Measurements from ENCODE around the gene HS6ST2.

Gene HS6ST2

DNA sequence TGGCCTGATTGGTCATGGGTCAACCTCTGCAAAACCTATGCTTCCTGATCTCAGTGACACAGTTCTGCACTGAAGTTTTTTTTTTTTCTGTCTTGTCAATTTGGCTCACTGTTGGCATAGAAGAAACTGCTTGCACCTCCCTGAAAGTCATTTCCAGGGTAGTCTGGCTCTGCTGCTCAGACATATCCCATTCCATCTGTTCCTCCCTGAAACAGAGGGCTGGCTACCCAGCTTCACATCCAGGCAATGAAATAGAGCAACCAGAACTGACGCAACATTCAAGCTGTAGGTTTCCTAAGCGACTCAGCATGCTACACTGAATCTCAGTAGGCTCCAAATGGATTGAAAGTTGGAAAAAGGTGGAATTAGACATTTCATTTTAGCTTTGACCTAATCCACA is 292.8 kb downstream of the HS6ST2 start:
- no peak for DNase-seq

DNA sequence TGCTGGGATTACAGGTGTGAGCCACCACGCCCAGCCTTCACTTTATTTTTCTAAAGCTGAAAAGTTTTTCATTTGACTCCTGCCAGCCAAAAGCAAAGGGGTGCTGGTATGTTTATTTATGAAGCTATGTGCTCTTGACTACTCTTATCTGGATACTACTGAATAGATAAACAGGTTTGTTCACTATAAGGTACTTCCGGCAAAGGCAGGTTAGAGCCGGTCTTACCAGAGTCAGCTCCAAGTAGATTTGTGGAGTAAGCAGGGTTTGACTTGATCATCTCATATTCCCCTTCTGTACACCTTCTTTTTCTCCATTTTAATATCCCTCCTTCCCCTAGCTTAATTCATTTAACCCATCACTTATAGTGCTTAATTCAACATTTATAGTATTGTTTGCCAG is 294.2 kb downstream of the HS6ST2 start:
- DNase-seq = no peak

DNA sequence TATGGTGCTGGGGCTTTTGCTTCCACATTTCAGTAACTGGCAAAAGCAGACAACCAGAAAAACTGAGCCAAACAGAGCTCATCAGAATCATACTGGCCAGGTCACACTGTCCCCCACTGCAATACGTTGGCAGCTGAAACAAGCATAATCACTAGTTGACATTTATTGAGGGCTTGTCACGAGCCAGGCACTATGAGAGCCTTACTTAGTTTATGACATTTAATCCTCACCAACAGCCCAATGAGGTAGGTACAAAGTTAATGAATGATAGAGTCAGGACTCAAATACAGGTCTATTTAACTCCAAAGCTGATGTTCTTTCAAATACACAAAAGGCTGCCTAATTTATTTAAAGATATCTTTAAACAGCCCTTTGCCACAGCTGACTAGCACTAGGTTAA is 295.6 kb downstream of the HS6ST2 start:
- no peak for DNase-seq

DNA sequence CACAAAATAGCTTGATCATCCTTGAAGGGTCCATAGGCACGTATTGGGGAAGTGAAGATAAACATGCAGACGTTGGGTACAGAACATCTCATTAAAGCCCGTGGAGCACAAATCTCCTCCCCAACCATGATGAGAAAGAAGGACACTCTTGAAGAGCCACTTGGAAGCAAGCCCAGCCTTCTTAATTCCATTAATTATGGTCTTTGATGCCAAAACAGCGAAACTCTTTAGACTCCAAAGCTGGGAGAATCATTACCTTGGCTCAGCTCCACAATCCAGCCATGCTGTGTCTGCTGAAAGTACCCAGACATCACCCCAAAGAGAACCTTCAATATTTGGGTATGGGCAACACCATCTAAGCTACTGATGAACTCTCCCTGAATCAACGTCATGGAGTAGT is 300.6 kb downstream of the HS6ST2 start:
- no peak for DNase-seq

DNA sequence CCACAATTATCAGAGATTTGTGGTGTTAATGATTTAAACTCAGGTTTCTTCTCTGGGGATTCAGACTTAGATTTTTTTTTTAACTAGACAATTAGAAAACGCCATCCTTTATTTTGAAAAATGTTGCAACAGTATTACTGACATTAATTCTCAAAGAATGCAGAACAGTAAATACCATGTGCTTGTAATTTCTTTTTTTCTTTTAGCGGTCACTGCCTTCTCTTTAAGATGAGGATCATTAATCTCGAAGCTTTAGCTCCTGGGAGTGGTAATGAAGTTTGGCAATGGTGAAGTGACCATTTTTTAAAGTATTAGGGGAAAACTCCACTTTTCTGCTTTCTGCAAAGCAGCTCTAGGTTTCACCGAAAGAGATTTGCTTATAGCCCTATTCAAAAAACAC is 305.6 kb downstream of the HS6ST2 start:
- DNase-seq = peak; percentile 47

DNA sequence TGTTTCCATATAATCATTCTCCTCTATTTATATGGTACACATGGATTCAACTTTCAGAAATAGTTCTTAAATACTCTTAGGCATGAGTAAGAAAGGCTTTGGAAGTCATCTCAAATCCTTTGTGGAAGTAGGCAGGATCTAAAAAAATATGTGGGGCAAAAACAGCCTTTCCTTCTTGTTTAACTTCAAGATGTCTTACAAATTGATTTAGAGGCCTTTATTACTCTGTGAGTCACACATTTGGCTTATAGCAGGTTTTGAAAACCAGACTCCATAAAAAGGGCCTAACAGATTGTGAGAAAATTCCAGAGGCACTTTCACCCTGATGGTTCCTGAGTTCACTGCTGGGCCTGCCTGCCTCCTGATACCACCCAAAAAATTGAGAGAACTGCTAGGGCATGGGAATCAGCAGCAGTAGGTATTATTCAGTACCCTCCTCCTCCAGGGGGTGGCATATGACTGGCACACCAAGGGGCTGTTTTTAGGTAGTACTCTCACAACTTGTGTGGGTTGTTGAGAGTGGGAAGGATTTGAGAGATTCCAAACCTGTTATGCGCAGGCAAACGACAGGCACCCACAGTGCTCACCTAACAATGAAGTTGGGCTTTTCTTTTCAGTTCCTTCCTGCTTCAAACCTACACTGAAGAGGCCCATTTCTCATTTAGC is 306.9 kb downstream of the HS6ST2 start:
- peak; percentile 87 for DNase-seq

DNA sequence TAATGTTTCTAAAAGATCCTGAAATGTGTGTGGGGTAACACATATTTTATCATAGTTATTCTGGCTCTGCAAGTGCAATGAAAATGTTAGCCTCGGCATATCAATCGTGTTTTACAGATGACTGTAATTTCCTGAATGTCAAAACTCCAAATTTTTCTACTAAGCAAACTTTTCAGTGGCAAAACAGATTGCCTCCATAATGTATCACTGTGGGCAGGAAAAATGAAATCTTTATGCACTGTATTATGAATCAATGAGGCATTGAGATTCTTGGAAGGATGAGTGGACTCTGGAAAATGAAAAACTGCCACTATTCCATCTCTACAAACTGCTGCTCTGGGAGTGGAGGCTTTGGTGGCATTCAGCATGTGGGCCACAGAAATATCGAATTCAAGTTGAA is 309.5 kb downstream of the HS6ST2 start:
- peak; percentile 82 for DNase-seq

DNA sequence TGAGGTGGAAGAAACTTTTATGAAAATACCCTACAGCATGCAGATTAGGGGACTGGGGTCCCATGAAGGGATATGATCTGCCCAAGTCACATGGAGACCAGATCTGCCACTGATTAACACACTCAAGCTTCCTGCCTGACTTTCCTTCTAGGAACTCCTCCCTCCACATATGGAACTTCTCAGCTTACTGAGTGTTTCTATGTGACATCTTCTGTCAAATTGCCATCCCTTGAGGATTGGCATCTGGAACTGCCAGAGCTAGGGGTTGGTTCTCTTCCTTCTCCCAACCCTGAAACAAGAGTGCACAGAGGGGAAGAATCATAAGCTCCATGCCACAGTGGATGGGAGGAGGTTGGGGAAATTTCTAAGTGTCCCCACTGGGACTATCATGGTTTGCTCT is 319.0 kb downstream of the HS6ST2 start:
- peak; percentile 29 for DNase-seq

DNA sequence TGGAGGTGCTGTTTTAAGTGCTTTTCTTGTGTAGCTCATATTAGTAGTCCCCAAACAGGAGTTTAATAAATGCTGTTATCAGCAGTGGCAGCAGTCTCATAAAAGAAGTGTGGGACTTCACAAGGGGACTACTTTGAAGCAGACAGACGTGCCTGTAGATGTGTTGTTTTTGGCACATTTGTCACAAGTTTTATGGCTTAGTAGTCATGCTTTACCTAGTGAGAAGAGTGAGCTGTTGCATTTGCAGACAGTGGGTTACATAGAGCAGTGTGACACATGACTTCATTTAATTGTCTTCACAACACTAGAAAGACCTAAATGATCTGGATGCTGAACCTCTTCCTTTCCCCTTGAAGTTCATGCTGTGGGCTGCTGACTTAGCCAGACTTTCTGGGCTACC is 320.1 kb downstream of the HS6ST2 start:
- no peak for DNase-seq

DNA sequence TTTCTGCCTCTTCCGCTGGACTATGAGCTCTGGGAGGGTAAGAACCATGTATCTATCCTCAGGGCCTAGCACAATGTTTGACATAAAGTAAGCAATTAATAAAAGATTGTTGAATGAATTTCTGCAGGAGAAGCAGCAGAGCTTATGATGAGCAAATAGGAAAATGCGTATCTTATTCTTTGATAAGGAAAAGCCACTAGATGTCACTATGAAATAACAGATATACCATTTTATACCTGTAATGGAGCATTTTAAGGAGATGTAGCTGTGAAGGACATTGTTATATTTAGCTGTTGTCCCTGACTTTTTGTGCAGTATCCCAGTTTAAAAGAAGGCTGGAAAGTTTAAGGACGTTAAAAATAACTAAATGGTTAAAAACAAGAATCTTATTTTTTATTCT is 322.3 kb downstream of the HS6ST2 start:
- DNase-seq = no peak

DNA sequence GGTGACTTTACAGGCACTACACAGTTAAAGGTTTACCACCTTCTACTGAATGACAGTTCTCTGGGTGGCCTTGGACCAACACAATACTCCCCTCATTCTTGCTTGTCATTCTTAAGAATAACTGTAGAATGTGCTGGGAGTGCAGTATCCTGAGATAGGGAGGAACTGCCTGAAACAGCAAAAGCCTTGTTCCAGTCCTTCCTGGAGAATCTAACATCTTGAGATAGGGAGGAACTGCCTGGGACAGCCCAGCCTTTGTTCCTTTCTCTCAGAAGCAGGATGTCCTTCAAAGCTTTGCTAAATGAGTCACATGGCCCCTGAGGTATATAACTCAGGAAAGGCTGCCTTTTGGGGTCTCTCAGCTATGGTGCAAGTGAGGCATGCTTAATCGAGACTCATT is 323.9 kb downstream of the HS6ST2 start:
- DNase-seq = no peak

DNA sequence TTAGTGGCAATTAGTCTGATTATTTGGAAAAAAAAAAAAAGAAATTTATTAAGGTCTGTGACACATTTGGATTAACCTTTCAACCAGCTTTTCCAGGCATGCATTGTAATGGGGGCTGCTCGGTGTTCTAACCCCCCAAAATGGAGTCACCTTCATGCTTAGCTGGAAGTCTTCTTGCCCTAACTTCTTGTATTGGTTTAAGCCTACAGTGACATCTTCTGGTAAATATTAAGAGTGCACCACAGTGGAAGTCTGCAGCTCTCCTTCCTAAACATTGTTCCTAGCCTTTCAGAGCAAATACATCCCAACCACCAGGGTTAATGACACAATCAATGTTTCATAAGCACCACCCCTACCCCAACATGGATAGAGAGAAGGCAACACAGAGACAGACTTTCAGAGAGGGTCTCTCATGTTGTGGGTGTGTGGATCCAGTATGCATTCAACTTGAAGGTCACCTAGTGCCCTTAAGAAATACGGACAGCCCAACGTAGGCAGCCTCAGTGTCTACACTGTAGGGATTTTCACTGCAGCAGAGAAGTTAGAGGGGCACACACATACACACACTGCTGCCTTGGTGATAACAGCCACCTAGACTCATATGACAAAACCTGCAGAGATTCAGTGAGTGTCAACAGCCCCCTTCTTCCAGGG is 326.7 kb downstream of the HS6ST2 start:
- no peak for DNase-seq

DNA sequence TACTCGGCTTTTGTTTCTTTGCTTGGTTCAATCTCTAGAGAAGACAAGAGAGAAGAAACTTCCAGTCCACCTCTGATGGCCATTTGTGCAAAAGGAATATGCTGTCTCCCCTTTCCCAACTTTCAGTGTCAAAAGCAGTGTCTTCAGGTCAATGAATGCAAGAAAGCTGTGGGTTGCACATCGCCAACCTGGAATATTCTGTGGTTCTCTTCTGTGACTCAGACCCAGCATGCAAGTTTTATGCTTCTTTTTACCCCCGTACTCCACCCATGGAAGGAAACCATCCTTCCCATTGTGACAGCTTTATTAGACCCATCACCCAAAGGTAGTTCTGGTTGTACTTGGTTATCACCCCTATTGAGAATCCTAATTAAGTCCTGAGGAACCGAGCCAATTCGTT is 334.0 kb downstream of the HS6ST2 start:
- no peak for DNase-seq

DNA sequence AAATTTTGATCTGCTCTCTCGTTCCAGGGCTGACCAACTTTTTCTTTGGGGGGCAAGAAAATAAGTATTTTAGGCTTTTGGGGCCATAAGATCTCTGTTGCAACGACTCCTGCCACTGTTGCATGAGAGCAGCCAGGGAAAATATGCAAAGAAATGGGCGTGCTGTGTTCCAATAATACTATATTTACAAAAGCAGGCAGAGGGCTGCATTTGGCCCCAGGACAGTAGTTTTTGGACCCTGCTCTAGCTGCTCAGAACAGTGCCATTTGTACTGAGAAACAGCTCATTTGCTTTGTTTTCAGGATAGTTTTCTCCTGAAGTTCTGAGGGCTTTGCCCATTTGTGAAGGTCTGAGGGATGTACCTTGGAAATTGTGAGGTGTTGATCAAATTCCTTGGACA is 334.5 kb downstream of the HS6ST2 start:
- no peak for DNase-seq

DNA sequence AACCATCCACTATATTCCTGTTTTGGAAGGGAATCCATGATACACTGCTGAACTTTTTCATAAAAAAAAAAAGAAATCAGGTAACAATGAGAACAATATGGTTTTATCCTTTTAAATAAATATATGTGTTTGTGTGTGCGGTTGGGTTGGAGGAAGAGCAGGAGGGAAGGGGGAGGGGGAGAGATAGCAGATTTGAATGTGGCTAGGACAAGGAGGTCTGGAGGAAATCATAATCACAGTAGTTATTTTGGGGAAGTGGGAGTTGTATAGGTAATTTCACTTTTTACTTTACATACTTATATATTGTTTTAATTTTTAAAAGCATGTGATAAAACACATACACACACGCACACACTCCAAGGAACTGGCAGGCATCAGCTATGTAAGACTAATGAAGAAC is 335.1 kb downstream of the HS6ST2 start:
- DNase-seq = no peak

DNA sequence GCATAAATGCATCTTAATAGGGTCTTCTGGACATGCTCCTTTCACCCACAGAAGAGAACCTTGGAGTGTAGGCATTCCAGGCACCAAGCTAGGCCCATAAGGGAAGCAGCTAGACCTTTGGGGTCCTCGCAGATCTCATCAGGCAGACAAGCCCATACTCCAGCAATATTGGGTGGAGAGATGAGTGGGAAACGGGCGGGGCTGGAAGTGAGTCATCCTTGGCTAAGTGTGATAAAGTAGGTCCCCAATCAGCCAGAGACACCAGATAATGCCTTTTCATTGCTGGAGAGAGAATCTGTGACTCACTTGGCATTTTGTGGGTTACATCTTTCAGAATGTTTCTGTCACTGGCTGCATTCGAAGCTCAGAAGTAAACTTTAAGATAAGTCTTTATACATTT is 336.3 kb downstream of the HS6ST2 start:
- DNase-seq = peak; percentile 42

DNA sequence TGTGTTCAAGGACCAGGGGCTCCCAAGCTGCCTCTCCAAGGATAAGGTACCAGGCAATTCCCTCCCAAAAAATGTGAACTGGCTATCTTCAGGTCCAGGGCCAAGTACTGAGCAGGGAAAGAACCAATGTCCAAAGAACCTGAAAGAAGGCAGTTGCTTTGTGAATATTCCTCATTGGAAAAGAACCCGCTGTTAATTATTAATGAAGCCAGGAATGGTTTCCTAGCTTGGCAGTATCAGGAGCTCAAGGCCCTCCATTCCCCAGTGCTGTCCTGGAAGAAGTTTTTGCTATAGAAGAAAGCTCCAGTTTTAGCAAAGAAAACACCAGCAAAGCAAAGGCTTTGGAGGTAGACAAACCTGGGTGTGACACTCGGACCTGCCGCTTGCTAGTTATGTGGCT is 339.6 kb downstream of the HS6ST2 start:
- no peak for DNase-seq

DNA sequence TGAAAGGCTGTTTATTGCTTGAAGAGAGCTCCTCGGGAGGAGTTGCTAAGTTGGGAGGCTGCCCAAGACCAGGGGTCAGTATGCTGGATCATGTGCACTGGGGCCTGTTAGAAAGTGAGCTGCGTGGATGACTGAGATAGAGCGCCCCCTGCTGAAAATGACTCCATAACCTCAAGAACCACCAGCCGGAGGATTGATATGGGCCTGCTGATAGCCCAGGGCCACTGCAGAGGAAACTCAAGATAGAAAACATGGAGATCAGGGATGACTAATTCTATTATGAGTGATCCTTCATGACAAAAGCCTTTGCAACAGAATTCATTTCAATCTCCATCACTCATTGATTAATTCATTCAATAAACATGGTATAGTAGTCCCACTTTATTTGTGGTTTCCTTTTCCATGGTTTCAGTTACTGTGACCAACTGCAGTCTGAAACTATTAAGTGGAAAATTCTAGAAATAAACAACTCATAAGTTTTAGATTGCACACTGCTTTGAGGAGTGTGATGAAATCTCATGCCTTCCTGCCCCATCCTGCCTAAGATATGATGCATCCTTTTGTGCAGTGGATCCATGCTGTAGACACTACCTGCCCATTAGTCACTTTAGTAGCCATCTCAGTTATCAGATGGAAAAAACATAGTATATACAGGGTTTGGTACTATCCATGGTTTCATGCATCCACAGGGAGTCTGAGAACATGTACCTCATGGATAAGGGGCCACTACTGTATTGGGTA is 342.9 kb downstream of the HS6ST2 start:
- peak; percentile 16 for DNase-seq

DNA sequence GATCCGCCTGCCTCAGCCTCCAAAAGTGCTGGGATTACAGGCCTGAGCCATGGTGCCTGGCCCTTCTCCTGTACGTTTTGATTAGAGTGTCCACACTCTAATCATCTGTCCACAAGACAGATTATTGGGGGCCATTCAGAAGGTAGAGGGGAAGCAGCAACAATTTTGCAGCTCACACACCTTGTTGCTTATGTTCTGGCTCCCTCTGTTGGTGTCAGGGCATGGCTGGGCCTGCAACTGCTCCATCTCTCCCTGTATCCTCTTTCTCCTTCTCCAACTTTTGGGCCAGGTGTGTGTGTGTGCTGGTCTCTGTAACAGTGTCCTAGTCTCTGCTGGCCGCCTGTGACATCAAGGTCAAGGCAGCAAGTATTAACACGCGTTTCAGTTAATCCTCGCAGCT is 344.1 kb downstream of the HS6ST2 start:
- peak; percentile 7 for DNase-seq

DNA sequence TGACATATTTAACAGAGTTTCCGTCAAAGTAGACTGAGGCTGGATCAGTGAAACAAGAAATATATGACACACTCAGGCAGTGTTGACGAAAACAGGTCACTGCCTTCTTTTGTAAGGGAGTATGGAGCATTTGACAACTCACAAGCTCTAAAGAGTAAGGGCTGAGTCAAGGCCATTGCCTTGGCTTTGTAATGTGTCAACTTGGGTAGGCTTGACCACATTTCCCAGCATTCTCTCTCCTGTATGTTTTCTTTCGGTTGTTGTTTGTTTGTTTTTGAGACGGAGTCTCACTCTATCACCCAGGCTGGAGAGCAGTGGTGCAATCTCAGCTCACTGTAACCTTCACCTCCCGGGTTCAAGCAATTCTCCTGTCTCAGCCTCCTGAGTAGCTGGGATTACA is 344.6 kb downstream of the HS6ST2 start:
- no peak for DNase-seq

DNA sequence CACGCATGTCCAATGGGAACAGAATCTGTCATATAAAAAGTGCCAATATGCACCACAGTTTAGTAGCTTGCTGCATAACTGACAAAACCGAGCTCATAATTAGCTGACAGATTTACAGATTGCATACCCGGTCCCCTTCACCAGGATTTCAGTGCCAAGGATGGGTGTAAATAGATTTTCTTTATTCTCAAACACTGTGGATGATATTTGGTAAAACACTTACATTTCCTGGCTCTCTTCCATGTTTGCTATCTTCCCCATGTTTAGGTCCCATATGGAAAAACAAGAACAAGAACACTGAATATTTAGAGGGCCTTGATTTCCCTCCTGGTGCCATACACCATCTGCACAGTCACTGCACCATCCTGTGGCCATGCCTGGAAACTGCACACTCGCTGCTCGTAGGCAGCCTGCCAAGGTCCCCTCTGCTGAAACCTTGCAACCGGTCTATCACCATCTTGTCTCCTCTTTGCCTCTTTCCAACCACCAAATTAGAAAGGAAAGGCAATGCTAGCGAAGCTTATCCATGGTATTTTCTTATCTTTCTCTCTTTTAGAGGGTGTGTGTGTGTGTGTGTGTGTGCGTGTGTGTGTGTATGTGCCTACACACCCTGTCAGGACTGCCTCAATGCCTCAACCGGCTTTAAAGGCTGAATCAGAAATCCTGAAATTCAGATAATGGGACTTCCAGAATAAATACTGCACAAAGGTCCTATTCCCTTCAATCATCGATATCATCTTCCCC is 345.4 kb downstream of the HS6ST2 start:
- peak; percentile 23 for DNase-seq

DNA sequence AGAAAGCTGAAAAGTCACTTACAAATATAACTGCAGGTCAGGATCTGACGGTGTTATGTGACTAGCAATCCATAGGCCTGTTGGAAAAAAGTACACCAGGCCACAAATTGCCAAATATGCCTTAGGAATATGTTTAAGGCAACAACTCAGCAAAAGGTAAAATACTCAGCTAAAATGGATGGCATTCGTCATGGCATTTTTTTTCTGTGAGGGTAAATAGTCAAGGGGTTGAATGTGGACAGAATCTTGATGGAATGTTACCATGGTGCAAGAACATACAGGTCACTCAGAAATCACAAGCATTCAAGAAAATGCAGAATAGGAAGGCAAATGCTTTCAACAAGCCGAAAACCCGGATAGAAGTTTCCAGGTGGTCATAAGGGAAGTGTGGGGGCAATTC is 347.9 kb downstream of the HS6ST2 start:
- DNase-seq = no peak

DNA sequence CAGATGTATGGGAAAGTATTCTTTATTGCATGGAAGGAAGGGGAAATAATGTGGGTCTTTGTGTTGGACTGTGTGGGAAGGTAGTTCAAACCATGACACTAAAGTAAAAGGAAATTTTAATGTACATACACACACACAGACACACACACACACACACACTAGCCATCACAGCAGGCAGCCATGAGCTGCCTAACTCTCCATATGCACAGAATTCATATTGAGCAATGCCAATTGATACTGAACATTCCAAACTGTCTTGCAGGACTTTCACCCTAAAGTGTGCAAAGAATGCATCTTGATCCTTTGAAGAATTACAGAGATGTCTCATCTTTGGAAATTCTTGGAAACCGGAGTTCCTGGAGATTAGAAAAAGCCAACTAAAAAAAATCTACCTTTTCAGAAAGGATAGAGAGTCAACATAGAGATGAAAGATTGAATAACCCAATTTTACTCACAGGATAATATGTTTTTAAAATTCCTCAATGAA is 349.0 kb downstream of the HS6ST2 start:
- peak; percentile 9 for DNase-seq

All from fibroblast of upper back skin (primary cell).